ENCODE measurements around the gene ZBTB11. TPM values are rescaled to one million over a fixed set of nuclear protein-coding genes. Genes with fewer than 3 reads are reported as not detected.

Gene ZBTB11
- total RNA-seq, 1 experiment from 2014 or later, result 14.8 TPM

DNA sequence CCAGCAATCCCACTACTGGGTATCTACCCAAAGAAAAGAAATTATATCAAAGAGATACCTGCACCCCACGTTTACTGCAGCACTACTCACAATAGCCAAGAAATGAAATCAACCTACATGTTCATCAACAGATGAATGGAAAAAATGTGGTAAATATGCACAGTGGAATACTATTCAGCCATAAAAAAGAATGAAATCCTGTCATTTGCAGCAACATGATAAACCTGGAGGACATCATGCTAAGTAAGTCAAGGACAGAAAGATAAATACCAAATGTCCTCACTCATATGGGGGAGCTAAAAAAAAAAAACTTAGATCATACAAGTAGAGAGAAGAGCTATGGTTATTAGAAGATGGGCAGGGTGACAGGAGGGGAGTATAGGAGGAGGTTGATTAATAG, 9.1 kb downstream of the ZBTB11 start:
- Histone ChIP-seq H2BK12ac (ENCODE audit: insufficient read length, low read depth, low read length) (no peak overlapping the region), H3K79me1 (ENCODE audit: insufficient read depth, low read depth, low read length, poor library complexity, severe bottlenecking) (no peaks in the 10 kb centered on the region), H3K4me1 (ENCODE audit: insufficient read depth, low read length) (no peaks in the 10 kb centered on the region), H3K23me2 (ENCODE audit: insufficient read length, low read depth, low read length, poor library complexity, severe bottlenecking) (no peaks in the 10 kb centered on the region), H3K14ac (ENCODE audit: insufficient read depth, low read length) (no peak overlapping the region), H2BK5ac (ENCODE audit: insufficient read length, low read length) (no peak overlapping the region), H3K9me3 (ENCODE audit: control insufficient read depth, low read depth, low read length) (no peaks in the 10 kb centered on the region), H4K20me1 (ENCODE audit: control insufficient read depth, insufficient read depth, insufficient read length) (no peaks in the 10 kb centered on the region), H4K5ac (ENCODE audit: insufficient read length, low read depth, low read length) (no peak overlapping the region), H2BK15ac (ENCODE audit: low read depth, low read length) (no peak overlapping the region), H3K4me2 (ENCODE audit: insufficient read depth, insufficient read length, low read length) (no peak overlapping the region), H3K4ac (ENCODE audit: low read depth, low read length) (no peak overlapping the region), H3K9ac (ENCODE audit: extremely low read depth, insufficient read length, low read length) (no peak overlapping the region), H2AK5ac (ENCODE audit: insufficient read length, low read length) (no peak overlapping the region), H3K56ac (ENCODE audit: insufficient read length, low read depth, low read length) (no peak overlapping the region), H4K91ac (ENCODE audit: insufficient read length, low read depth, low read length) (no peak overlapping the region), H3K23ac (ENCODE audit: insufficient read length, low read depth, low read length) (no peak overlapping the region), H2BK20ac (ENCODE audit: low read depth, low read length, poor library complexity, severe bottlenecking) (no peak overlapping the region), H4K8ac (replicated peaks; ENCODE audit: insufficient read length, low read depth, low read length) (no peak overlapping the region), H2AFZ (ENCODE audit: low read length) (no peak overlapping the region), H3K18ac (ENCODE audit: insufficient read length, low read depth, low read length) (no peak overlapping the region), H3K27ac (ENCODE audit: insufficient read length, low read depth, low read length) (no peak overlapping the region), H2BK120ac (ENCODE audit: low read depth, low read length, poor library complexity, severe bottlenecking) (no peak overlapping the region), H3K27me3 (ENCODE audit: insufficient read depth, low read length) (no peaks in the 10 kb centered on the region), H3T11ph (ENCODE audit: low read length) (no peak overlapping the region), H3K79me2 (ENCODE audit: insufficient read depth, low read length) (no peaks in the 10 kb centered on the region)
- no peak for DNase-seq
- Mint-ChIP-seq H3K27me3 (ENCODE audit: low read depth) (no peaks in the 10 kb centered on the region), H3K9me3 (no peaks in the 10 kb centered on the region), H3K27ac (peak overlapping the region in 1 of 3 experiments; percentile 39; a peak in 1 of 7 replicates), H3K4me1 (no peaks in the 10 kb centered on the region; a peak in 1 of 4 replicates), H3K36me3 (ENCODE audit: insufficient read depth in 1 of 3, low read depth in 3 of 3) (peaks cover 34 to 70% (median 67%) of the 10 kb centered on the region in 3 experiments; a peak in 6 of 7 replicates), H3K4me3 (no peak overlapping the region; a peak in 1 of 5 replicates)
- TF ChIP-seq, protein P1, sequence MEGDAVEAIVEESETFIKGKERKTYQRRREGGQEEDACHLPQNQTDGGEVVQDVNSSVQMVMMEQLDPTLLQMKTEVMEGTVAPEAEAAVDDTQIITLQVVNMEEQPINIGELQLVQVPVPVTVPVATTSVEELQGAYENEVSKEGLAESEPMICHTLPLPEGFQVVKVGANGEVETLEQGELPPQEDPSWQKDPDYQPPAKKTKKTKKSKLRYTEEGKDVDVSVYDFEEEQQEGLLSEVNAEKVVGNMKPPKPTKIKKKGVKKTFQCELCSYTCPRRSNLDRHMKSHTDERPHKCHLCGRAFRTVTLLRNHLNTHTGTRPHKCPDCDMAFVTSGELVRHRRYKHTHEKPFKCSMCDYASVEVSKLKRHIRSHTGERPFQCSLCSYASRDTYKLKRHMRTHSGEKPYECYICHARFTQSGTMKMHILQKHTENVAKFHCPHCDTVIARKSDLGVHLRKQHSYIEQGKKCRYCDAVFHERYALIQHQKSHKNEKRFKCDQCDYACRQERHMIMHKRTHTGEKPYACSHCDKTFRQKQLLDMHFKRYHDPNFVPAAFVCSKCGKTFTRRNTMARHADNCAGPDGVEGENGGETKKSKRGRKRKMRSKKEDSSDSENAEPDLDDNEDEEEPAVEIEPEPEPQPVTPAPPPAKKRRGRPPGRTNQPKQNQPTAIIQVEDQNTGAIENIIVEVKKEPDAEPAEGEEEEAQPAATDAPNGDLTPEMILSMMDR (conservative IDR thresholded peaks at IDR 0.05), result no peak
- WGBS (ENCODE audit: extremely low coverage, insufficient read length, low lambda C conversion rate), result no CpG with 5 or more reads among the region's 1 CpG

Measured in H9 (cell line).